CD14-positive monocyte (primary cell): Measurements from ENCODE around the gene ATXN1. TPM values are rescaled to one million over a fixed set of nuclear protein-coding genes. Genes with fewer than 3 reads are reported as not detected.

Experiments
- DNase-seq, 3 donors: peaks; one replicate each; pipeline ENCODE4 v3.0.0-alpha.2; 2011 to 2022
- H2AFZ ChIP-seq: 2 replicates; pipeline ENCODE4 v1.6.0; 2012; ENCODE audit warnings: mild to moderate bottlenecking, low read depth, low read length, inconsistent platforms; ENCODE audit not compliant: insufficient read depth, poor library complexity, severe bottlenecking
- H3K27ac ChIP-seq, 2 donors: 1 replicate in 1 of 2; 2 replicates in 1 of 2; pipeline ENCODE4 v1.5.1; 2012 to 2013; ENCODE audit warnings: low read length in 2 of 2, control low read depth in 1 of 2, inconsistent platforms in 1 of 2, low read depth in 1 of 2, mild to moderate bottlenecking in 1 of 2
- H3K27me3 ChIP-seq, 2 donors: one replicate each; pipeline versions ENCODE4 v1.6.0 to v1.6.1; 2011 to 2013; ENCODE audit warnings: low read length in 2 of 2; ENCODE audit not compliant: control insufficient read depth in 2 of 2, insufficient read depth in 2 of 2
- H3K36me3 ChIP-seq, 2 donors: replicated peaks in 1 of 2; 1 replicate in 1 of 2; 2 replicates in 1 of 2; pipeline versions ENCODE4 v1.5.1 to v1.6.1; 2012 to 2013; ENCODE audit warnings: low read length in 2 of 2, control low read depth in 1 of 2, inconsistent platforms in 1 of 2, mild to moderate bottlenecking in 1 of 2; ENCODE audit not compliant: insufficient read depth in 2 of 2, control insufficient read depth in 1 of 2
- H3K4me1 ChIP-seq, 2 donors: 1 replicate in 1 of 2; 2 replicates in 1 of 2; pipeline versions ENCODE4 v1.5.1 to v1.6.1; 2012 to 2013; ENCODE audit warnings: low read length in 2 of 2, control low read depth in 1 of 2, inconsistent platforms in 1 of 2, mild to moderate bottlenecking in 1 of 2, moderate library complexity in 1 of 2; ENCODE audit not compliant: insufficient read depth in 2 of 2, control insufficient read depth in 1 of 2
- H3K4me2 ChIP-seq: replicated peaks from 2 replicates; pipeline ENCODE3; 2012; ENCODE audit warnings: low read length, moderate library complexity, mild to moderate bottlenecking; ENCODE audit not compliant: poor library complexity, severe bottlenecking; ENCODE audit errors: extremely low read depth
- H3K4me3 ChIP-seq, 3 experiments: fragments of 200-600 bp in 1 of 3; sonication (generic) in 1 of 3; replicated peaks in 1 of 3; 1 replicate in 2 of 3; 2 replicates in 1 of 3; pipeline ENCODE4 v1.5.1; 2011 to 2013; ENCODE audit warnings: low read length in 3 of 3, mild to moderate bottlenecking in 3 of 3, control low read depth in 2 of 3, low read depth in 2 of 3, inconsistent platforms in 1 of 3, moderate library complexity in 1 of 3
- H3K79me2 ChIP-seq: 2 replicates; pipeline ENCODE4 v1.6.0; 2012; ENCODE audit warnings: mild to moderate bottlenecking, control low read depth, inconsistent platforms, low read length, moderate library complexity; ENCODE audit not compliant: insufficient read depth
- H3K9ac ChIP-seq: 2 replicates; pipeline ENCODE4 v1.6.0; 2017; ENCODE audit warnings: low read length, mild to moderate bottlenecking; ENCODE audit not compliant: insufficient read depth, poor library complexity, severe bottlenecking
- H3K9me3 ChIP-seq, 2 donors: replicated peaks in 1 of 2; 1 replicate in 1 of 2; 2 replicates in 1 of 2; pipeline versions ENCODE4 v1.5.1 to v1.6.1; 2012 to 2013; ENCODE audit warnings: low read length in 2 of 2, control low read depth in 1 of 2; ENCODE audit not compliant: control insufficient read depth in 1 of 2, insufficient read depth in 1 of 2
- H4K20me1 ChIP-seq: 2 replicates; pipeline ENCODE4 v1.6.0; 2012; ENCODE audit warnings: mild to moderate bottlenecking, low read length, control low read depth, moderate library complexity; ENCODE audit not compliant: insufficient read depth
- H3K27ac Mint-ChIP-seq, 7 donors: one replicate each; pipeline ENCODE4 v1.8.0; 2020; ENCODE audit warnings: mild to moderate bottlenecking in 7 of 7, mixed read lengths in 7 of 7, moderate library complexity in 6 of 7, inconsistent platforms in 2 of 7
- H3K27me3 Mint-ChIP-seq, 3 donors: one replicate each; pipeline ENCODE4 v1.8.0; 2021 to 2022; ENCODE audit warnings: low read depth in 3 of 3, mild to moderate bottlenecking in 3 of 3, mixed read lengths in 3 of 3, moderate library complexity in 3 of 3, inconsistent platforms in 1 of 3
- H3K36me3 Mint-ChIP-seq, 2 donors: one replicate each; pipeline ENCODE4 v1.8.0; 2020; ENCODE audit warnings: mixed read lengths in 2 of 2, inconsistent platforms in 1 of 2, mild to moderate bottlenecking in 1 of 2
- H3K4me1 Mint-ChIP-seq: one replicate; pipeline ENCODE4 v1.8.0; 2020; ENCODE audit warnings: mild to moderate bottlenecking, mixed read lengths
- H3K4me3 Mint-ChIP-seq, 2 donors: one replicate each; pipeline ENCODE4 v1.8.0; 2020; ENCODE audit warnings: mild to moderate bottlenecking in 2 of 2, mixed read lengths in 2 of 2, moderate library complexity in 1 of 2
- H3K9me3 Mint-ChIP-seq, 7 donors: one replicate each; pipeline ENCODE4 v1.8.0; 2020 to 2022; ENCODE audit warnings: mixed read lengths in 7 of 7, mild to moderate bottlenecking in 6 of 7, moderate library complexity in 6 of 7, inconsistent platforms in 2 of 7
- WGBS: methylation state at CpG from one replicate; pipeline ENCODE4 v1.1.5; 2013; ENCODE audit warnings: missing lambda C conversion rate; ENCODE audit not compliant: insufficient coverage; 5-methylcytosine and 5-hydroxymethylcytosine counted together
- intact Hi-C, 2 donors: fragments of 100-400 bp; cut with micrococcal nuclease; formaldehyde crosslinking; loops; one replicate each; pipeline versions ENCODE4 v1.15.0 to v1.15.1; 2023
- polyA plus RNA-seq, 3 donors: library from polyadenylated mRNA; depleted of rRNA in 1 of 3; unstranded in 2 of 3; stranded (reverse) in 1 of 3; fragments of 300-500 nt in 2 of 3; fragments of >200 nt in 1 of 3; fragmentation: Illumina TruSeq in 2 of 3; gene quantifications; 1 replicate in 2 of 3; 2 replicates in 1 of 3; pipeline ENCODE4 v1.2.3, GENCODE V29; 2012 to 2021
- TF ChIP-seq, protein P1 (sequence below): fragments of 200-600 bp; IDR thresholded peaks from one replicate; pipeline ENCODE4 v1.8.0; 2022; ENCODE audit warnings: antibody characterized with exemption, mild to moderate bottlenecking

The ATXN1 gene
- polyA plus RNA-seq, 3 donors = 8.8 to 19.1 (median 10.9) TPM

GRCh38 chr6:16633465-16633864, 127.8 kb downstream of the ATXN1 start:
- Mint-ChIP-seq H3K4me1 (peaks cover 28% of the 10 kb centered on the region), H3K27me3 (peaks cover 0 to 2% (median 1%) of the 10 kb centered on the region in 3 donors), H3K9me3 (peaks cover 0 to 9% (median 0%) of the 10 kb centered on the region in 7 donors), H3K4me3 (no peak overlapping the region), H3K36me3 (peaks cover 35 to 36% of the 10 kb centered on the region in 2 donors), H3K27ac (peak overlapping the region in 2 of 7 donors; percentile 8 to 27)
- DNase-seq = no peak
- no peak overlapping the region for H2AFZ ChIP-seq
- intact Hi-C loops = no loop called here
- H3K9me3 ChIP-seq = no peaks in the 10 kb centered on the region
- peaks cover 37% of the 10 kb centered on the region for H4K20me1 ChIP-seq
- no peak overlapping the region for H3K4me2 ChIP-seq
- peaks cover 3% of the 10 kb centered on the region for H3K79me2 ChIP-seq
- peaks cover 0 to 26% of the 10 kb centered on the region in 2 donors for H3K36me3 ChIP-seq
- H3K27me3 ChIP-seq = no peaks in the 10 kb centered on the region
- H3K9ac ChIP-seq = no peak overlapping the region
- TF ChIP-seq, protein P1, sequence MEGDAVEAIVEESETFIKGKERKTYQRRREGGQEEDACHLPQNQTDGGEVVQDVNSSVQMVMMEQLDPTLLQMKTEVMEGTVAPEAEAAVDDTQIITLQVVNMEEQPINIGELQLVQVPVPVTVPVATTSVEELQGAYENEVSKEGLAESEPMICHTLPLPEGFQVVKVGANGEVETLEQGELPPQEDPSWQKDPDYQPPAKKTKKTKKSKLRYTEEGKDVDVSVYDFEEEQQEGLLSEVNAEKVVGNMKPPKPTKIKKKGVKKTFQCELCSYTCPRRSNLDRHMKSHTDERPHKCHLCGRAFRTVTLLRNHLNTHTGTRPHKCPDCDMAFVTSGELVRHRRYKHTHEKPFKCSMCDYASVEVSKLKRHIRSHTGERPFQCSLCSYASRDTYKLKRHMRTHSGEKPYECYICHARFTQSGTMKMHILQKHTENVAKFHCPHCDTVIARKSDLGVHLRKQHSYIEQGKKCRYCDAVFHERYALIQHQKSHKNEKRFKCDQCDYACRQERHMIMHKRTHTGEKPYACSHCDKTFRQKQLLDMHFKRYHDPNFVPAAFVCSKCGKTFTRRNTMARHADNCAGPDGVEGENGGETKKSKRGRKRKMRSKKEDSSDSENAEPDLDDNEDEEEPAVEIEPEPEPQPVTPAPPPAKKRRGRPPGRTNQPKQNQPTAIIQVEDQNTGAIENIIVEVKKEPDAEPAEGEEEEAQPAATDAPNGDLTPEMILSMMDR = no peak
- WGBS = 93% methylated on average over 3 of the region's 5 CpGs
- H3K4me1 ChIP-seq = peaks cover 7 to 13% of the 10 kb centered on the region in 2 donors
- no peak overlapping the region for H3K27ac ChIP-seq
- no peak overlapping the region for H3K4me3 ChIP-seq

- Mint-ChIP-seq H3K4me3 (no peak overlapping the region), H3K27ac (peak overlapping the region in 1 of 7 donors; percentile 21), H3K27me3 (peaks cover 0 to 3% (median 2%) of the 10 kb centered on the region in 3 donors), H3K9me3 (peaks cover 0 to 9% (median 0%) of the 10 kb centered on the region in 7 donors), H3K36me3 (peaks cover 30 to 31% of the 10 kb centered on the region in 2 donors), H3K4me1 (peaks cover 33% of the 10 kb centered on the region)
- Histone ChIP-seq H3K27me3 (no peaks in the 10 kb centered on the region), H2AFZ (no peak overlapping the region), H3K9ac (no peak overlapping the region), H3K9me3 (no peaks in the 10 kb centered on the region), H3K4me2 (no peak overlapping the region), H3K79me2 (peaks cover 3% of the 10 kb centered on the region), H3K4me1 (peaks cover 7 to 13% of the 10 kb centered on the region in 2 donors), H3K27ac (no peak overlapping the region), H3K4me3 (no peak overlapping the region), H3K36me3 (peaks cover 0 to 16% of the 10 kb centered on the region in 2 donors), H4K20me1 (peaks cover 37% of the 10 kb centered on the region)
- TF ChIP-seq, protein P1 = no peak
- DNase-seq = no peak
- intact Hi-C loops = no loop called here
- 52% methylated on average over 3 of the region's 4 CpGs for WGBS
Observed at GRCh38 chr6:16632101-16632500, 129.2 kb downstream of the ATXN1 start.
